C4-2B (cell line): ENCODE data around the gene CTNNA1.

Experiments
- ZFX ChIP-seq: fragments of 450-650 bp; IDR thresholded peaks from 2 replicates; pipeline ENCODE4 v1.6.1; 2017
- TF ChIP-seq, protein P1 (sequence below): fragments of 450-650 bp; conservative IDR thresholded peaks from 2 replicates; pipeline ENCODE4 v1.5.1; 2017; ENCODE audit warnings: mild to moderate bottlenecking

GRCh38 chr5:138849882-138850281, 96.7 kb downstream of the CTNNA1 start:
- TF ChIP-seq, protein P1, sequence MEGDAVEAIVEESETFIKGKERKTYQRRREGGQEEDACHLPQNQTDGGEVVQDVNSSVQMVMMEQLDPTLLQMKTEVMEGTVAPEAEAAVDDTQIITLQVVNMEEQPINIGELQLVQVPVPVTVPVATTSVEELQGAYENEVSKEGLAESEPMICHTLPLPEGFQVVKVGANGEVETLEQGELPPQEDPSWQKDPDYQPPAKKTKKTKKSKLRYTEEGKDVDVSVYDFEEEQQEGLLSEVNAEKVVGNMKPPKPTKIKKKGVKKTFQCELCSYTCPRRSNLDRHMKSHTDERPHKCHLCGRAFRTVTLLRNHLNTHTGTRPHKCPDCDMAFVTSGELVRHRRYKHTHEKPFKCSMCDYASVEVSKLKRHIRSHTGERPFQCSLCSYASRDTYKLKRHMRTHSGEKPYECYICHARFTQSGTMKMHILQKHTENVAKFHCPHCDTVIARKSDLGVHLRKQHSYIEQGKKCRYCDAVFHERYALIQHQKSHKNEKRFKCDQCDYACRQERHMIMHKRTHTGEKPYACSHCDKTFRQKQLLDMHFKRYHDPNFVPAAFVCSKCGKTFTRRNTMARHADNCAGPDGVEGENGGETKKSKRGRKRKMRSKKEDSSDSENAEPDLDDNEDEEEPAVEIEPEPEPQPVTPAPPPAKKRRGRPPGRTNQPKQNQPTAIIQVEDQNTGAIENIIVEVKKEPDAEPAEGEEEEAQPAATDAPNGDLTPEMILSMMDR = no peak
- TF ChIP-seq ZFX = no peak
